Measurements from ENCODE around the gene KIFAP3. TPM values are rescaled to one million over a fixed set of nuclear protein-coding genes. Genes with fewer than 3 reads are reported as not detected.
"Not testable (repeated sequence)": the region's sequence is repeated elsewhere in the genome, so short reads cannot be mapped to it uniquely, and the experiment has no call there.

Gene KIFAP3
- total RNA-seq, 4 donors from 2014 or later: 25.2 to 49.2 (median 40.0) TPM

DNA sequence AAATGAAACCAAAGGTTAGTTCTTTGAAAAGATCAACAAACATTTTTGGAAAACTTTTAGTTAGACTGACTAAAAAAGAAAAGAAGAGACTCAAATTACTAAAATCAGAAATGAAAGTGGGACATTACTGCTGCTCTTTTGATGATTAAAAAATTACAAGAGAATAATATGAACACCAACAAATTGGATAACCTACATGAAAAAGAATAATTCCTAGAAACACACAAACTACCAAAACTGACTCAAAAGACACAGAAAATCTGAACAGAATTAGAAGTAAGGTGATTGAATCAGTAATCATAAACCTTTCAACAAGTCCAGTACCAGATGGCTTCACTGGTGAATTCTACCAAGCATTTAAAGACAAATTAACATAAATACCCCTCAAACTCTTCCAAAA is 5.6 kb downstream of the KIFAP3 start:
- Histone ChIP-seq H3K36me3 (peaks cover 0 to 11% (median 0%) of the 10 kb centered on the region in 3 donors), H3K27ac (peak overlapping the region in 2 of 4 donors; percentile 27 to 42), H3K9me3 (peaks cover 0 to 7% (median 0%) of the 10 kb centered on the region in 4 donors), H3K27me3 (no peaks in the 10 kb centered on the region), H3K4me1 (peaks cover 0 to 36% (median 3%) of the 10 kb centered on the region in 4 donors), H3K4me3 (no peak overlapping the region)
- DNase-seq (ENCODE audit: low spot score in 2 of 2): no peak
- no peak for TF ChIP-seq EP300 (IDR thresholded peaks at IDR 0.05)
- no peak for TF ChIP-seq POLR2A (IDR thresholded peaks at IDR 0.05)
- TF ChIP-seq, protein P1, sequence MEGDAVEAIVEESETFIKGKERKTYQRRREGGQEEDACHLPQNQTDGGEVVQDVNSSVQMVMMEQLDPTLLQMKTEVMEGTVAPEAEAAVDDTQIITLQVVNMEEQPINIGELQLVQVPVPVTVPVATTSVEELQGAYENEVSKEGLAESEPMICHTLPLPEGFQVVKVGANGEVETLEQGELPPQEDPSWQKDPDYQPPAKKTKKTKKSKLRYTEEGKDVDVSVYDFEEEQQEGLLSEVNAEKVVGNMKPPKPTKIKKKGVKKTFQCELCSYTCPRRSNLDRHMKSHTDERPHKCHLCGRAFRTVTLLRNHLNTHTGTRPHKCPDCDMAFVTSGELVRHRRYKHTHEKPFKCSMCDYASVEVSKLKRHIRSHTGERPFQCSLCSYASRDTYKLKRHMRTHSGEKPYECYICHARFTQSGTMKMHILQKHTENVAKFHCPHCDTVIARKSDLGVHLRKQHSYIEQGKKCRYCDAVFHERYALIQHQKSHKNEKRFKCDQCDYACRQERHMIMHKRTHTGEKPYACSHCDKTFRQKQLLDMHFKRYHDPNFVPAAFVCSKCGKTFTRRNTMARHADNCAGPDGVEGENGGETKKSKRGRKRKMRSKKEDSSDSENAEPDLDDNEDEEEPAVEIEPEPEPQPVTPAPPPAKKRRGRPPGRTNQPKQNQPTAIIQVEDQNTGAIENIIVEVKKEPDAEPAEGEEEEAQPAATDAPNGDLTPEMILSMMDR (IDR thresholded peaks at IDR 0.05): no peak

DNA sequence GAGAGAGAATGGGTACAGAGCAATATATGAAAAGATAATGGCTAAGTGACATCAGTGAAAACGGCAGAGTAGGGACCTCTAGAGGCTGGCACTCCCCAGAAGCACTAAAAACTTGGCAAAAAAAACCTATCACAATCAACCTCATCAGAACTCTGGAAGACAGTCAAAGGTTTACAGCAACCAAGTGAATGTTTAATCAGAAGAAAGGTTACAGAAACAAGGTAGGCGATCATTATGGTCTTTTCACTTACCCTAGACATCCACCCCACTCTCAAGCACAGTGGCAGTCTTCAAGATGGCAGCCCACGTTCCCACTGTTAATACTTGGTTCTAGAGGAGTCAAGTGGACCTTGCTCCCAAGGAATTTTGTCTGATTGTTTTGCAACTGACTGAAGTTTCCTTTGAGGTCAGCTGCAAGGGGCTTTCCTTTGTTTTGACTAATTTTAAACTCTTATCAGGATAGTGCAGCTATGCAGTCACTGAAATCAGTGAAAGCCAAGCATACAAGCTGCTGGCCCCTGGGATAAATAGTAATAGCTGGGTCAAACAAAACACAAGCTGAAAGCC is 7.2 kb downstream of the KIFAP3 start:
- Histone ChIP-seq H3K36me3 (peaks cover 0 to 11% (median 0%) of the 10 kb centered on the region in 3 donors), H3K4me1 (peaks cover 0 to 22% (median 0%) of the 10 kb centered on the region in 4 donors), H3K4me3 (no peak overlapping the region), H3K9me3 (peaks cover 0 to 7% (median 0%) of the 10 kb centered on the region in 4 donors), H3K27ac (peak overlapping the region in 1 of 4 donors; percentile 23), H3K27me3 (no peaks in the 10 kb centered on the region)
- TF ChIP-seq POLR2A (IDR thresholded peaks at IDR 0.05) (no peak), EP300 (IDR thresholded peaks at IDR 0.05) (no peak)
- TF ChIP-seq, protein P1 (IDR thresholded peaks at IDR 0.05): no peak
- WGBS, 2 donors: 57 to 68% methylated on average over 3 of the region's 3 CpGs
- no peak for DNase-seq (ENCODE audit: low spot score in 2 of 2)

DNA sequence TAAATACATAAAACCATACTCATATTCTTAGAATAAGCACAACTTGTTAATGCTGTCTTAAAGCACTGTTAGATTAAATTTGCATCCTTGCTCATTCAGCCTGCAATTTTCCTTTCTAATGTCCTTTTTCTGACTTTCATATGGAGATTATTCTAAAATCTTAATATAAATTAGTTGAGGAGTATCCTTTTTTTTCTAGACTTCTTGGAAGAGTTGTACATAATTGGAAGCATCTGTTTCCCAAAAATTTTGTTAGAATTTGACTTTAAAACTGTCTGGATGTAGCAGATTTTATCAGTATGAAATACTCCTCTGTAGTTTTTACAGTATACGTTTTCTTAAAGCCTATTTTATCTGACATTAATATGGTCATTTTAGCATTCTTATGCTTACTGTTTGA is 9.7 kb downstream of the KIFAP3 start:
- Histone ChIP-seq H3K36me3 (no peaks in the 10 kb centered on the region), H3K4me3 (no peak overlapping the region), H3K27ac (no peak overlapping the region), H3K27me3 (no peaks in the 10 kb centered on the region), H3K4me1 (peaks cover 0 to 18% (median 0%) of the 10 kb centered on the region in 4 donors), H3K9me3 (peaks cover 0 to 3% (median 0%) of the 10 kb centered on the region in 4 donors)
- no peak for TF ChIP-seq EP300 (IDR thresholded peaks at IDR 0.05)
- no peak for TF ChIP-seq POLR2A (IDR thresholded peaks at IDR 0.05)
- TF ChIP-seq, protein P1 (IDR thresholded peaks at IDR 0.05): no peak
- no peak for DNase-seq (ENCODE audit: low spot score in 2 of 2)
- 66 to 68% methylated on average over 1 of the region's 1 CpG for WGBS, 2 donors

DNA sequence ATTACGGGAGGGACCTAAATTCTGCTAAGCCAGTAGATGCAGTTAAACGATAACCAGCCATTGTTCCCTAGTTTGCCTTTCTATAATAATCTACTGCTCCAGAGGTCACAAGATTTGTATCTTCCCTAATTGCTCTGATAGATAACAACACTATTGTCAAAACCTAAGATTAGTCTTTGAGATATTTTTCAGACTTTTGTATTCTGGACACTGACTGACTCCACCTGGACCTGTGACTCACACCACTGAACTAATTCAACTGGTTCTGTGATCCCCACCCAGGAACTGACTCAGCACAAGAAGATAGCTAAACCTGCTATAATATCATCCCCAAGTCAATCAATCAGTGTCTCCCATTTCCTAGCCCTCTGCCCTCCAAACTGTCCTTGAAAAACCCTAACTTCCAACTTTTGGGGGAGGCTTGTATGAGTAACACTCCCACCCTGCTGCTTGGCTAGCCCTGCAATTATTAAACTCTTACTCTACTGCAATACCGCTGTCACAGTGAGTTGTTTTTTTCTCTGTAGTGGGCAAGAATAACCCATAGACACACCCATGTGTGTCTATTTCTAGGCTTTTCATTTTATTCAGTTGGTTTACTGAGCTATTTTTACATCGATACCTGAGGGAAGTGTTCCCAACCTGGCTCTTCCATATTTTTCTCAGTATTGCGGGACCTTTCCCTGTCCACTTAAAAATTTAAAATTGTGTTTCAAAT is 11.2 kb downstream of the KIFAP3 start:
- no peak for TF ChIP-seq EP300 (IDR thresholded peaks at IDR 0.05)
- no peak for DNase-seq (ENCODE audit: low spot score in 2 of 2)
- Histone ChIP-seq H3K36me3 (no peaks in the 10 kb centered on the region), H3K4me3 (no peak overlapping the region), H3K4me1 (peaks cover 0 to 10% (median 0%) of the 10 kb centered on the region in 4 donors), H3K27ac (no peak overlapping the region), H3K27me3 (no peaks in the 10 kb centered on the region), H3K9me3 (peaks cover 0 to 3% (median 0%) of the 10 kb centered on the region in 4 donors)
- 84 to 91% methylated on average over 5 of the region's 5 CpGs for WGBS, 2 donors

DNA sequence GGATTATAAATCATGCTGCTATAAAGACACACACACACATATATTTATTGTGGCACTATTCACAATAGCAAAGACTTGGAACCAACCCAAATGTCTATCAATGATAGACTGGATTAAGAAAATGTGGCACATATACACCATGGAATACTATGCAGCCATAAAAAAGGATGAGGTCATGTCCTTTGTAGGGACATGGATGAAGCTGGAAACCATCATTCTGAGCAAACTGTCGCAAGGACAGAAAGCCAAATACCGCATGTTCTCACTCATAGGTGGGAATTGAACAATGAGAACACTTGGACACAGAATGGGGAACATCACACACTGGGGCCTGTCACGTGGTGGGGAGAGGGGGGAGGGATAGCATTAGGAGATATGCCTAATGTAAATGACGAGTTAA is 12.8 kb downstream of the KIFAP3 start:
- H3K27me3 ChIP-seq; H3K36me3 ChIP-seq; DNase-seq (ENCODE audit: low spot score in 2 of 2); H3K27ac ChIP-seq; H3K9me3 ChIP-seq; H3K4me3 ChIP-seq: not testable (repeated sequence)
- H3K4me1 ChIP-seq: peaks cover 0 to 13% (median 0%) of the 10 kb centered on the region in 4 donors
- WGBS, 2 donors: 85 to 98% methylated on average over 4 of the region's 4 CpGs

DNA sequence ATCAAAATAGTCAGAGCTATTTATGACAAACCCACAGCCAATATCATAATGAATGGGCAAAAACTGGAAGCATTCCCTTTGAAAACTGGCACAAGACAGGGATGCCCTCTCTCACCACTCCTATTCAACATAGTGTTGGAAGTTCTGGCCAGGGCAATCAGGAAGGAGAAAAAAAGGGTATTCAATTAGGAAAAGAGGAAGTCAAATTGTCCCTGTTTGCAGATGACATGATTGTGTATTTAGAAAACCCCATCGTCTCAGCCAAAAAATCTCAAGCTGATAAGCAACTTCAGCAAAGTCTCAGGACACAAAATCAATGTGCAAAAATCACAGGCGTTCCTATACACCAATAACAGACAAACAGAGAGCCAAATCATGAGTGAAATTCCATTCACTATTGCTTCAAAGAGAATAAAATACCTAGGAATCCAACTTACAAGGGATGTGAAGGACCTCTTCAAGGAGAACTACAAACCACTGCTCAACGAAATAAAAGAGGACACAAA is 14.4 kb downstream of the KIFAP3 start:
- H3K36me3 ChIP-seq; H3K4me3 ChIP-seq; H3K9me3 ChIP-seq; H3K27me3 ChIP-seq; DNase-seq (ENCODE audit: low spot score in 2 of 2); H3K27ac ChIP-seq: not testable (repeated sequence)
- 80 to 89% methylated on average over 3 of the region's 3 CpGs for WGBS, 2 donors
- H3K4me1 ChIP-seq: peaks cover 0 to 14% (median 0%) of the 10 kb centered on the region in 4 donors

Measured in tibial nerve (tissue), 4 donors.